Thyroid gland (tissue), 4 donors: Measurements from ENCODE around the gene SPTBN1.

Experiments
- POLR2A ChIP-seq, 2 donors: fragments of 450-650 bp; IDR thresholded peaks; one replicate each; pipeline ENCODE4 v1.6.1; 2017; ENCODE audit warnings: antibody characterized with exemption in 2 of 2, mild to moderate bottlenecking in 2 of 2, moderate library complexity in 1 of 2
- TF ChIP-seq, protein P1 (sequence below), 6 experiments: fragments of 200-600 bp in 3 of 6; fragments of 450-650 bp in 3 of 6; sonication (generic) in 3 of 6; IDR thresholded peaks; one replicate each; pipeline ENCODE4 v1.5.1; 2016 to 2019; ENCODE audit warnings: antibody characterized with exemption in 6 of 6, mild to moderate bottlenecking in 2 of 6, inconsistent platforms in 1 of 6, moderate library complexity in 1 of 6

DNA sequence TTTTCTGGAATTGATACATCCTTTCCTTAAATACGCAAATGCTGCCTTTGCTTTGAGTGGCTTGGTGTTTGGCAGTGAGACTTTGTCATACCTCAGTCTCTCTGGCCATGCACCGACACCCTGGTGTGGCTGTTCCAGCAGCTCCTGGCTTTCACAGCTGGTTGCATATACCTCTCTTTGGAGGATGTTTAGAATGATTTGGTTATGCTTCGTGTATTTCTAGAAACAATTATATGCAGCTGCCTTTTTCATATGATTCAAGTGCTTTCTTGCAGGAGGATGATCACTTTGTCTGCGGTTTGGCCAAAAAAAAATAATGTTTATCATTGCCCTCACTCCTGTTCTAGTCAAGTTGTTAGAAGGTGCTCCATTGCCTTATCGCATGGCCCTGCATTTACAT lies 172.3 kb downstream of the SPTBN1 start:
- TF ChIP-seq, protein P1, sequence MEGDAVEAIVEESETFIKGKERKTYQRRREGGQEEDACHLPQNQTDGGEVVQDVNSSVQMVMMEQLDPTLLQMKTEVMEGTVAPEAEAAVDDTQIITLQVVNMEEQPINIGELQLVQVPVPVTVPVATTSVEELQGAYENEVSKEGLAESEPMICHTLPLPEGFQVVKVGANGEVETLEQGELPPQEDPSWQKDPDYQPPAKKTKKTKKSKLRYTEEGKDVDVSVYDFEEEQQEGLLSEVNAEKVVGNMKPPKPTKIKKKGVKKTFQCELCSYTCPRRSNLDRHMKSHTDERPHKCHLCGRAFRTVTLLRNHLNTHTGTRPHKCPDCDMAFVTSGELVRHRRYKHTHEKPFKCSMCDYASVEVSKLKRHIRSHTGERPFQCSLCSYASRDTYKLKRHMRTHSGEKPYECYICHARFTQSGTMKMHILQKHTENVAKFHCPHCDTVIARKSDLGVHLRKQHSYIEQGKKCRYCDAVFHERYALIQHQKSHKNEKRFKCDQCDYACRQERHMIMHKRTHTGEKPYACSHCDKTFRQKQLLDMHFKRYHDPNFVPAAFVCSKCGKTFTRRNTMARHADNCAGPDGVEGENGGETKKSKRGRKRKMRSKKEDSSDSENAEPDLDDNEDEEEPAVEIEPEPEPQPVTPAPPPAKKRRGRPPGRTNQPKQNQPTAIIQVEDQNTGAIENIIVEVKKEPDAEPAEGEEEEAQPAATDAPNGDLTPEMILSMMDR (IDR thresholded peaks at IDR 0.05): no peak
- TF ChIP-seq POLR2A (IDR thresholded peaks at IDR 0.05): no peak
